GM23338 (cell line): ENCODE results near the gene MYRF. TPM values are rescaled to one million over a fixed set of nuclear protein-coding genes. Genes with fewer than 3 reads are reported as not detected.

Source experiments
- ATAC-seq: fragments of 200-7000 bp; cut with Tn5 transposase; 3 replicates; pipeline ENCODE4 v1.9.1; 2020
- DNase-seq: peaks from one replicate; pipeline ENCODE4 v3.0.0-alpha.2; 2015; ENCODE audit warnings: low spot score
- H2AFZ ChIP-seq: fragments of 200-600 bp; sonication (generic); 2 replicates; pipeline ENCODE4 v1.8.0; 2016; ENCODE audit warnings: antibody characterized with exemption, mild to moderate bottlenecking, moderate library complexity
- H3F3A ChIP-seq: fragments of 200-600 bp; sonication (generic); replicated peaks from 2 replicates; pipeline ENCODE4 v1.8.0; 2017; ENCODE audit warnings: antibody characterized with exemption, mixed run types, low read depth
- H3K27ac ChIP-seq: fragments of 200-600 bp; sonication (generic); 2 replicates; pipeline ENCODE4 v1.6.1; 2016; ENCODE audit warnings: low read depth
- H3K27me3 ChIP-seq: fragments of 200-600 bp; sonication (generic); 2 replicates; pipeline ENCODE4 v1.8.0; 2016; ENCODE audit warnings: mild to moderate bottlenecking, mixed run types, moderate library complexity; ENCODE audit not compliant: insufficient read depth
- H3K36me3 ChIP-seq: fragments of 200-600 bp; sonication (generic); 2 replicates; pipeline ENCODE4 v1.8.0; 2016; ENCODE audit warnings: mild to moderate bottlenecking; ENCODE audit not compliant: insufficient read depth
- H3K4me1 ChIP-seq: fragments of 200-600 bp; sonication (generic); 2 replicates; pipeline ENCODE4 v1.8.0; 2016; ENCODE audit warnings: mild to moderate bottlenecking, moderate library complexity; ENCODE audit not compliant: insufficient read depth
- H3K4me2 ChIP-seq: fragments of 200-600 bp; sonication (generic); 2 replicates; pipeline ENCODE4 v1.7.1; 2017; ENCODE audit warnings: mixed run types
- H3K4me3 ChIP-seq: fragments of 200-600 bp; sonication (generic); 2 replicates; pipeline ENCODE4 v1.6.1; 2016; ENCODE audit warnings: mixed run types
- H3K79me2 ChIP-seq: fragments of 200-600 bp; sonication (generic); replicated peaks from 2 replicates; pipeline ENCODE4 v1.8.0; 2017; ENCODE audit warnings: mild to moderate bottlenecking; ENCODE audit not compliant: insufficient read depth
- H3K9me2 ChIP-seq: fragments of 200-600 bp; sonication (generic); 2 replicates; pipeline ENCODE4 v1.8.0; 2017; ENCODE audit not compliant: insufficient read depth
- H4K20me1 ChIP-seq: fragments of 200-600 bp; sonication (generic); replicated peaks from 2 replicates; pipeline ENCODE4 v1.8.0; 2017; ENCODE audit warnings: mild to moderate bottlenecking; ENCODE audit not compliant: insufficient read depth
- H3K27ac Mint-ChIP-seq: 2 replicates; pipeline ENCODE4 v1.8.0; 2020; ENCODE audit warnings: inconsistent platforms, mild to moderate bottlenecking, moderate library complexity, mixed read lengths
- H3K27me3 Mint-ChIP-seq: 3 replicates; pipeline ENCODE4 v1.8.0; 2022; ENCODE audit warnings: low read depth, mild to moderate bottlenecking, moderate library complexity, mixed read lengths, inconsistent platforms; ENCODE audit not compliant: insufficient read depth, poor library complexity
- H3K36me3 Mint-ChIP-seq: 3 replicates; pipeline ENCODE4 v1.8.0; 2021; ENCODE audit warnings: low read depth, mild to moderate bottlenecking, inconsistent platforms, moderate library complexity, mixed read lengths
- H3K4me1 Mint-ChIP-seq: 3 replicates; pipeline ENCODE4 v1.8.0; 2020; ENCODE audit warnings: mild to moderate bottlenecking, inconsistent platforms, mixed read lengths
- H3K4me3 Mint-ChIP-seq: 3 replicates; pipeline ENCODE4 v1.8.0; 2021; ENCODE audit warnings: moderate library complexity, mild to moderate bottlenecking, inconsistent platforms, mixed read lengths
- H3K9me3 Mint-ChIP-seq: 3 replicates; pipeline ENCODE4 v1.8.0; 2020; ENCODE audit warnings: moderate library complexity, mild to moderate bottlenecking, inconsistent platforms, mixed read lengths
- ETS1 ChIP-seq: IDR thresholded peaks from 2 replicates; pipeline ENCODE4 v1.6.1; 2016; ENCODE audit warnings: antibody characterized with exemption
- EZH2 ChIP-seq: fragments of 200-600 bp; sonication (generic); IDR thresholded peaks from one replicate; pipeline ENCODE4 v1.8.0; 2017; ENCODE audit warnings: antibody characterized with exemption, mild to moderate bottlenecking, low read depth; ENCODE audit not compliant: unreplicated experiment
- JUNB ChIP-seq: IDR thresholded peaks from one replicate; pipeline ENCODE4 v1.6.1; 2016; ENCODE audit warnings: antibody characterized with exemption; ENCODE audit not compliant: unreplicated experiment
- NANOG ChIP-seq: IDR thresholded peaks from 2 replicates; pipeline ENCODE4 v1.6.1; 2016; ENCODE audit warnings: antibody characterized with exemption, borderline replicate concordance
- STAT1 ChIP-seq: IDR thresholded peaks from one replicate; pipeline ENCODE4 v1.6.1; 2016; ENCODE audit warnings: antibody characterized with exemption; ENCODE audit not compliant: unreplicated experiment
- ZNF114 ChIP-seq: fragments of 250-450 bp; sonication (Bioruptor Pico); IDR thresholded peaks from 2 replicates; pipeline ENCODE4 v1.5.0; 2020; ENCODE audit warnings: mild to moderate bottlenecking, moderate library complexity
- ZNF331 ChIP-seq: fragments of 250-450 bp; sonication (Bioruptor Pico); IDR thresholded peaks from 2 replicates; pipeline ENCODE4 v1.5.0; 2020; ENCODE audit warnings: low read depth, mild to moderate bottlenecking, moderate library complexity
- polyA plus RNA-seq: library from polyadenylated mRNA; unstranded; fragments of >200 nt; fragmentation: Nextera tagmentation; extraction: Ambion mirVana; gene quantifications from 2 replicates; pipeline ENCODE4 v1.2.1, GENCODE V29; 2016
- total RNA-seq: library from RNA; depleted of rRNA; stranded (reverse); fragments of >200 nt; shearing (Covaris generic); gene quantifications from 2 replicates; pipeline ENCODE4 v1.2.3, GENCODE V29; 2014
- TF ChIP-seq, protein P1 (sequence below), 2 experiments: fragments of 200-600 bp in 1 of 2; sonication (generic) in 1 of 2; conservative IDR thresholded peaks; 2 replicates each; pipeline versions ENCODE4 v1.5.1 to v1.6.1; 2016 to 2017; ENCODE audit warnings: antibody characterized with exemption in 2 of 2, low read depth in 2 of 2, mild to moderate bottlenecking in 2 of 2, moderate library complexity in 1 of 2
- TF ChIP-seq, protein P2 (sequence below): fragments of 250-450 bp; sonication (Bioruptor Pico); IDR thresholded peaks from 2 replicates; pipeline ENCODE4 v1.5.0; 2020; ENCODE audit warnings: mild to moderate bottlenecking, moderate library complexity

The MYRF gene
- total and polyA plus RNA-seq, 2 experiments from 2014 or later = 1.9 to 5.5 TPM

GRCh38 chr11:61775106-61775505 lies 22.7 kb downstream of the MYRF start:
- H3K27ac Mint-ChIP-seq = no peak overlapping the region
- H3K36me3 Mint-ChIP-seq = peaks cover 3% of the 10 kb centered on the region; the same call in 1 of the 3 replicates
- ATAC-seq = no peak
- Histone ChIP-seq H3K79me2 (no peaks in the 10 kb centered on the region), H3K9me2 (no peaks in the 10 kb centered on the region), H3K27me3 (no peaks in the 10 kb centered on the region), H3K27ac (no peak overlapping the region), H4K20me1 (no peaks in the 10 kb centered on the region), H3K36me3 (no peaks in the 10 kb centered on the region), H3K4me1 (peaks cover 6% of the 10 kb centered on the region), H2AFZ (no peak overlapping the region), H3K4me3 (no peak overlapping the region), H3K4me2 (no peak overlapping the region), H3F3A (0 out of 2 replicates have a peak, but pooled peaks cover 2% of the 10 kb centered on the region)
- H3K4me1 Mint-ChIP-seq = peaks cover 27% of the 10 kb centered on the region
- no peak for DNase-seq
- H3K9me3 Mint-ChIP-seq = 0 out of 3 replicates have a peak, but pooled peaks cover 3% of the 10 kb centered on the region
- no peak overlapping the region; the same call in 2 of the 3 replicates for H3K4me3 Mint-ChIP-seq
- peaks cover 8% of the 10 kb centered on the region for H3K27me3 Mint-ChIP-seq
- no peak for TF ChIP-seq NANOG
- TF ChIP-seq ETS1 = no peak

GRCh38 chr11:61775606-61776554 lies 23.4 kb downstream of the MYRF start:
- Histone ChIP-seq H3K36me3 (no peaks in the 10 kb centered on the region), H3K4me1 (peaks cover 6% of the 10 kb centered on the region), H3K27me3 (no peaks in the 10 kb centered on the region), H3K9me2 (no peaks in the 10 kb centered on the region), H3K79me2 (no peaks in the 10 kb centered on the region), H3F3A (0 out of 2 replicates have a peak, but pooled peaks cover 2% of the 10 kb centered on the region), H3K4me3 (no peak overlapping the region), H2AFZ (no peak overlapping the region), H3K4me2 (no peak overlapping the region), H4K20me1 (no peaks in the 10 kb centered on the region), H3K27ac (no peak overlapping the region)
- Mint-ChIP-seq H3K4me3 (no peak overlapping the region), H3K9me3 (0 out of 3 replicates have a peak, but pooled peaks cover 3% of the 10 kb centered on the region), H3K36me3 (peaks cover 3% of the 10 kb centered on the region; the same call in 1 of the 3 replicates), H3K27ac (no peak overlapping the region), H3K27me3 (peaks cover 10% of the 10 kb centered on the region), H3K4me1 (peaks cover 24% of the 10 kb centered on the region)
- no peak for ATAC-seq
- DNase-seq = no peak
- TF ChIP-seq ZNF114 (CRISPR knock-in tag) (no peak), ZNF331 (no peak), JUNB (no peak), STAT1 (no peak), EZH2 (no peak), NANOG (no peak), ETS1 (no peak)
- TF ChIP-seq, protein P1, sequence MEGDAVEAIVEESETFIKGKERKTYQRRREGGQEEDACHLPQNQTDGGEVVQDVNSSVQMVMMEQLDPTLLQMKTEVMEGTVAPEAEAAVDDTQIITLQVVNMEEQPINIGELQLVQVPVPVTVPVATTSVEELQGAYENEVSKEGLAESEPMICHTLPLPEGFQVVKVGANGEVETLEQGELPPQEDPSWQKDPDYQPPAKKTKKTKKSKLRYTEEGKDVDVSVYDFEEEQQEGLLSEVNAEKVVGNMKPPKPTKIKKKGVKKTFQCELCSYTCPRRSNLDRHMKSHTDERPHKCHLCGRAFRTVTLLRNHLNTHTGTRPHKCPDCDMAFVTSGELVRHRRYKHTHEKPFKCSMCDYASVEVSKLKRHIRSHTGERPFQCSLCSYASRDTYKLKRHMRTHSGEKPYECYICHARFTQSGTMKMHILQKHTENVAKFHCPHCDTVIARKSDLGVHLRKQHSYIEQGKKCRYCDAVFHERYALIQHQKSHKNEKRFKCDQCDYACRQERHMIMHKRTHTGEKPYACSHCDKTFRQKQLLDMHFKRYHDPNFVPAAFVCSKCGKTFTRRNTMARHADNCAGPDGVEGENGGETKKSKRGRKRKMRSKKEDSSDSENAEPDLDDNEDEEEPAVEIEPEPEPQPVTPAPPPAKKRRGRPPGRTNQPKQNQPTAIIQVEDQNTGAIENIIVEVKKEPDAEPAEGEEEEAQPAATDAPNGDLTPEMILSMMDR (conservative IDR thresholded peaks at IDR 0.05; ENCODE audit: low read depth in 2 of 2) = no peak
- TF ChIP-seq, protein P2, sequence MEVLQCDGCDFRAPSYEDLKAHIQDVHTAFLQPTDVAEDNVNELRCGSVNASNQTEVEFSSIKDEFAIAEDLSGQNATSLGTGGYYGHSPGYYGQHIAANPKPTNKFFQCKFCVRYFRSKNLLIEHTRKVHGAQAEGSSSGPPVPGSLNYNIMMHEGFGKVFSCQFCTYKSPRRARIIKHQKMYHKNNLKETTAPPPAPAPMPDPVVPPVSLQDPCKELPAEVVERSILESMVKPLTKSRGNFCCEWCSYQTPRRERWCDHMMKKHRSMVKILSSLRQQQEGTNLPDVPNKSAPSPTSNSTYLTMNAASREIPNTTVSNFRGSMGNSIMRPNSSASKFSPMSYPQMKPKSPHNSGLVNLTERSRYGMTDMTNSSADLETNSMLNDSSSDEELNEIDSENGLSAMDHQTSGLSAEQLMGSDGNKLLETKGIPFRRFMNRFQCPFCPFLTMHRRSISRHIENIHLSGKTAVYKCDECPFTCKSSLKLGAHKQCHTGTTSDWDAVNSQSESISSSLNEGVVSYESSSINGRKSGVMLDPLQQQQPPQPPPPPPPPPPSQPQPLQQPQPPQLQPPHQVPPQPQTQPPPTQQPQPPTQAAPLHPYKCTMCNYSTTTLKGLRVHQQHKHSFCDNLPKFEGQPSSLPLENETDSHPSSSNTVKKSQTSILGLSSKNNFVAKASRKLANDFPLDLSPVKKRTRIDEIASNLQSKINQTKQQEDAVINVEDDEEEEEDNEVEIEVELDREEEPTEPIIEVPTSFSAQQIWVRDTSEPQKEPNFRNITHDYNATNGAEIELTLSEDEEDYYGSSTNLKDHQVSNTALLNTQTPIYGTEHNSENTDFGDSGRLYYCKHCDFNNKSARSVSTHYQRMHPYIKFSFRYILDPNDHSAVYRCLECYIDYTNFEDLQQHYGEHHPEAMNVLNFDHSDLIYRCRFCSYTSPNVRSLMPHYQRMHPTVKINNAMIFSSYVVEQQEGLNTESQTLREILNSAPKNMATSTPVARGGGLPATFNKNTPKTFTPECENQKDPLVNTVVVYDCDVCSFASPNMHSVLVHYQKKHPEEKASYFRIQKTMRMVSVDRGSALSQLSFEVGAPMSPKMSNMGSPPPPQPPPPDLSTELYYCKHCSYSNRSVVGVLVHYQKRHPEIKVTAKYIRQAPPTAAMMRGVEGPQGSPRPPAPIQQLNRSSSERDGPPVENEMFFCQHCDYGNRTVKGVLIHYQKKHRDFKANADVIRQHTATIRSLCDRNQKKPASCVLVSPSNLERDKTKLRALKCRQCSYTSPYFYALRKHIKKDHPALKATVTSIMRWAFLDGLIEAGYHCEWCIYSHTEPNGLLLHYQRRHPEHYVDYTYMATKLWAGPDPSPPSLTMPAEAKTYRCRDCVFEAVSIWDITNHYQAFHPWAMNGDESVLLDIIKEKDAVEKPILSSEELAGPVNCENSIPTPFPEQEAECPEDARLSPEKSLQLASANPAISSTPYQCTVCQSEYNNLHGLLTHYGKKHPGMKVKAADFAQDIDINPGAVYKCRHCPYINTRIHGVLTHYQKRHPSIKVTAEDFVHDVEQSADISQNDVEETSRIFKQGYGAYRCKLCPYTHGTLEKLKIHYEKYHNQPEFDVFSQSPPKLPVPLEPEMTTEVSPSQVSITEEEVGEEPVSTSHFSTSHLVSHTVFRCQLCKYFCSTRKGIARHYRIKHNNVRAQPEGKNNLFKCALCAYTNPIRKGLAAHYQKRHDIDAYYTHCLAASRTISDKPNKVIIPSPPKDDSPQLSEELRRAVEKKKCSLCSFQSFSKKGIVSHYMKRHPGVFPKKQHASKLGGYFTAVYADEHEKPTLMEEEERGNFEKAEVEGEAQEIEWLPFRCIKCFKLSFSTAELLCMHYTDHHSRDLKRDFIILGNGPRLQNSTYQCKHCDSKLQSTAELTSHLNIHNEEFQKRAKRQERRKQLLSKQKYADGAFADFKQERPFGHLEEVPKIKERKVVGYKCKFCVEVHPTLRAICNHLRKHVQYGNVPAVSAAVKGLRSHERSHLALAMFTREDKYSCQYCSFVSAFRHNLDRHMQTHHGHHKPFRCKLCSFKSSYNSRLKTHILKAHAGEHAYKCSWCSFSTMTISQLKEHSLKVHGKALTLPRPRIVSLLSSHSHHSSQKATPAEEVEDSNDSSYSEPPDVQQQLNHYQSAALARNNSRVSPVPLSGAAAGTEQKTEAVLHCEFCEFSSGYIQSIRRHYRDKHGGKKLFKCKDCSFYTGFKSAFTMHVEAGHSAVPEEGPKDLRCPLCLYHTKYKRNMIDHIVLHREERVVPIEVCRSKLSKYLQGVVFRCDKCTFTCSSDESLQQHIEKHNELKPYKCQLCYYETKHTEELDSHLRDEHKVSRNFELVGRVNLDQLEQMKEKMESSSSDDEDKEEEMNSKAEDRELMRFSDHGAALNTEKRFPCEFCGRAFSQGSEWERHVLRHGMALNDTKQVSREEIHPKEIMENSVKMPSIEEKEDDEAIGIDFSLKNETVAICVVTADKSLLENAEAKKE = no peak
